Gastroesophageal sphincter (tissue), 4 donors: ENCODE data around the gene NELL1. TPM values are rescaled to one million over a fixed set of nuclear protein-coding genes. Genes with fewer than 3 reads are reported as not detected.
"Not testable (repeated sequence)": the region's sequence is repeated elsewhere in the genome, so short reads cannot be mapped to it uniquely, and the experiment has no call there.

Source experiments
- ATAC-seq: fragments of 150-250 bp; one replicate; pipeline ENCODE4 v1.9.1; 2016; ENCODE audit warnings: mild to moderate bottlenecking, moderate library complexity
- H3K27ac ChIP-seq, 4 donors: fragments of 200-600 bp; sonication (generic) in 3 of 4; 1 replicate in 3 of 4; 2 replicates in 1 of 4; pipeline ENCODE4 v1.5.1; 2016 to 2019
- H3K27me3 ChIP-seq: fragments of 200-600 bp; sonication (generic); one replicate; pipeline ENCODE4 v1.5.1; 2019
- H3K36me3 ChIP-seq, 2 donors: fragments of 200-600 bp; sonication (generic); one replicate each; pipeline ENCODE4 v1.5.1; 2019; ENCODE audit warnings: control low read depth in 1 of 2
- H3K4me1 ChIP-seq, 3 donors: fragments of 200-600 bp; sonication (generic); 1 replicate in 2 of 3; 2 replicates in 1 of 3; pipeline ENCODE4 v1.5.1; 2016 to 2019; ENCODE audit warnings: control low read depth in 2 of 3
- H3K4me3 ChIP-seq, 2 donors: fragments of 200-600 bp; sonication (generic); one replicate each; pipeline ENCODE4 v1.5.1; 2019; ENCODE audit warnings: mild to moderate bottlenecking in 1 of 2, moderate library complexity in 1 of 2
- H3K9me3 ChIP-seq, 3 donors: fragments of 200-600 bp; sonication (generic); one replicate each; pipeline ENCODE4 v1.5.1; 2017 to 2019; ENCODE audit warnings: control low read depth in 2 of 3
- CTCF ChIP-seq, 4 experiments: fragments of 200-600 bp in 2 of 4; fragments of 450-650 bp in 2 of 4; sonication (generic) in 1 of 4; IDR thresholded peaks; one replicate each; pipeline ENCODE4 v1.5.1; 2017 to 2019; ENCODE audit warnings: antibody characterized with exemption in 4 of 4, mild to moderate bottlenecking in 2 of 4, moderate library complexity in 2 of 4
- EP300 ChIP-seq: sonication (generic); formaldehyde crosslinking; IDR thresholded peaks from one replicate; pipeline ENCODE4 v1.6.1; 2017; ENCODE audit warnings: antibody characterized with exemption, mild to moderate bottlenecking
- POLR2A ChIP-seq, 2 donors: fragments of 450-650 bp; IDR thresholded peaks; one replicate each; pipeline ENCODE4 v1.6.1; 2017; ENCODE audit warnings: antibody characterized with exemption in 2 of 2, mild to moderate bottlenecking in 2 of 2, moderate library complexity in 1 of 2
- POLR2AphosphoS5 ChIP-seq: sonication (generic); formaldehyde crosslinking; IDR thresholded peaks from one replicate; pipeline ENCODE4 v1.6.1; 2017; ENCODE audit warnings: antibody characterized with exemption
- WGBS, 2 donors: methylation state at CpG; one replicate each; pipeline ENCODE4 v1.1.5; 2018; ENCODE audit warnings: low coverage in 1 of 2; 5-methylcytosine and 5-hydroxymethylcytosine counted together
- total RNA-seq, 4 donors: library from RNA; depleted of rRNA; stranded (reverse); fragments of >200 nt; gene quantifications; one replicate each; pipeline ENCODE4 v1.1.0, GENCODE V29; 2016

NELL1 gene
- total RNA-seq, 4 donors from 2014 or later, result 0.27 to 3.0 (median 1.5) TPM

DNA sequence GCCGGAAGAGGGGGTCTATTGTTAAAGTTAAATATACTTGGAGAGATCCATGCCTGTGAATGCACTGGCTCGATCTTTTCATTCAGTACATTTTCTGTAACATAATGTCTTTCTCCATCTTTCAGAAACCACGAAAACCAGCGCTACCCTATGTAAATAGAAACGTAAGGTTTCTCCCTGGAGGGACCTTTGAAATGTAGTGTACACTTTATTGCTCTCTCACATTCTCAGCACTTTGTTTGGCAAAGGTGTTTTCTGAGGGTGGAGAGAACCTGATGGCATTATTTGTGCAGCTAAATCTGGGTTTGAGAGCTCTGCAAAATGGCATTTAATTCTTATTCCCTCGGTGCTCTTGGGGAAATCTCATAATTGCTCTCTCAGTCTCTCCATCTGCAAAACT is 468.4 kb downstream of the NELL1 start:
- H3K27me3 ChIP-seq, result no peaks in the 10 kb centered on the region
- no peaks in the 10 kb centered on the region for H3K36me3 ChIP-seq
- no peak overlapping the region for H3K27ac ChIP-seq
- H3K9me3 ChIP-seq, result no peaks in the 10 kb centered on the region
- ATAC-seq, result no peak
- no peak for TF ChIP-seq POLR2AphosphoS5
- TF ChIP-seq EP300, result no peak
- no peak for TF ChIP-seq POLR2A (IDR thresholded peaks at IDR 0.05)
- no peak for TF ChIP-seq CTCF (IDR thresholded peaks at IDR 0.05)
- H3K4me1 ChIP-seq, result no peaks in the 10 kb centered on the region
- H3K4me3 ChIP-seq, result no peak overlapping the region
- WGBS, 2 donors, result 72 to 89% methylated on average over 6 of the region's 6 CpGs

DNA sequence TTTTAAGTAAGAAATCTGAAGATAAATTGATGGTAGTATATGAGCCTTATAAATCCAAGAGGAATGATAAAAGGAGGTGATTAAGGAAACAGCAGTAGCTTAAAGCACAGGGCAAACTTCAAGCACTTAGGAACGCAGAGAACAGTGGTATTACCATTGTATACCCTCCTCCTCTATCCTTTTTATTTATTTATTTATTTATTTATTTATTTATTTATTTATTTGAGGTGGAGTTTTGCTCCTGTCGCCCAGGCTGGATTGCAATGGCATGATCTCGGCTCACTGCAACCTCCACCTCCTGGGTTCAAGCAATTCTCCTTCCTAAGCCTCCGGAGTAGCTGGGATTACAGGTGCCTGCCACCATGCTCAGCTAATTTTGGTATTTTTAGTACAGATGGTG is 472.2 kb downstream of the NELL1 start:
- H3K27me3 ChIP-seq, H3K9me3 ChIP-seq, H3K4me3 ChIP-seq, H3K36me3 ChIP-seq, ATAC-seq, H3K4me1 ChIP-seq, H3K27ac ChIP-seq: not testable (repeated sequence)
- 91 to 95% methylated on average over 4 of the region's 4 CpGs for WGBS, 2 donors

GRCh38 chr11:21142007-21142406 is 472.6 kb downstream of the NELL1 start:
- Histone ChIP-seq H3K27ac (no peak overlapping the region), H3K36me3 (no peaks in the 10 kb centered on the region), H3K9me3 (no peaks in the 10 kb centered on the region), H3K4me3 (no peak overlapping the region), H3K4me1 (no peaks in the 10 kb centered on the region), H3K27me3 (no peaks in the 10 kb centered on the region)
- no peak for ATAC-seq
- WGBS, 2 donors, result 65% methylated on average over 2 of the region's 2 CpGs; no CpG with 5 or more reads in 1 of the 2 donors
- TF ChIP-seq EP300 (no peak), CTCF (IDR thresholded peaks at IDR 0.05) (no peak), POLR2A (IDR thresholded peaks at IDR 0.05) (no peak), POLR2AphosphoS5 (no peak)

GRCh38 chr11:21144531-21144930 is 475.1 kb downstream of the NELL1 start:
- Histone ChIP-seq H3K4me1 (no peaks in the 10 kb centered on the region), H3K27me3 (no peaks in the 10 kb centered on the region), H3K9me3 (no peaks in the 10 kb centered on the region), H3K4me3 (no peak overlapping the region), H3K36me3 (no peaks in the 10 kb centered on the region), H3K27ac (no peak overlapping the region)
- no peak for TF ChIP-seq CTCF (IDR thresholded peaks at IDR 0.05)
- WGBS, 2 donors, result 89% methylated on average over 2 of the region's 2 CpGs; no CpG with 5 or more reads in 1 of the 2 donors
- no peak for ATAC-seq

GRCh38 chr11:21148376-21148775 is 479.0 kb downstream of the NELL1 start:
- TF ChIP-seq POLR2AphosphoS5 (no peak), POLR2A (IDR thresholded peaks at IDR 0.05) (no peak), EP300 (no peak)
- Histone ChIP-seq H3K4me1 (no peaks in the 10 kb centered on the region), H3K27ac (no peak overlapping the region), H3K27me3 (no peaks in the 10 kb centered on the region), H3K9me3 (no peaks in the 10 kb centered on the region), H3K4me3 (no peak overlapping the region), H3K36me3 (no peaks in the 10 kb centered on the region)
- ATAC-seq, result no peak
- 90 to 100% methylated on average over 3 of the region's 3 CpGs for WGBS, 2 donors

GRCh38 chr11:21160140-21160539 is 490.8 kb downstream of the NELL1 start:
- H3K9me3 ChIP-seq, result no peaks in the 10 kb centered on the region
- WGBS, 2 donors, result 53% methylated on average over 3 of the region's 3 CpGs
- no peaks in the 10 kb centered on the region for H3K36me3 ChIP-seq
- no peak for ATAC-seq
- H3K4me1 ChIP-seq, result no peaks in the 10 kb centered on the region
- TF ChIP-seq CTCF (IDR thresholded peaks at IDR 0.05), result no peak
- TF ChIP-seq EP300, result no peak
- no peak for TF ChIP-seq POLR2AphosphoS5
- no peak for TF ChIP-seq POLR2A (IDR thresholded peaks at IDR 0.05)
- H3K27me3 ChIP-seq, result no peaks in the 10 kb centered on the region
- H3K4me3 ChIP-seq, result no peak overlapping the region
- H3K27ac ChIP-seq, result no peak overlapping the region
